ENCODE results near the gene CDS2. TPM values are rescaled to one million over a fixed set of nuclear protein-coding genes. Genes with fewer than 3 reads are reported as not detected.

The CDS2 gene
- polyA plus RNA-seq, 1 donor from 2014 or later = 66.7 TPM

GRCh38 chr20:5198651-5198924 lies 71.8 kb downstream of the CDS2 start:
- no peak overlapping the region for H3K27ac ChIP-seq (ENCODE audit: low read length)
- no peaks in the 10 kb centered on the region for H3K9me3 ChIP-seq (ENCODE audit: low read length)
- TF ChIP-seq CTCF (IDR thresholded peaks at IDR 0.05; ENCODE audit: poor library complexity, severe bottlenecking) (no peak), EP300 (conservative IDR thresholded peaks at IDR 0.05; ENCODE audit: poor library complexity, severe bottlenecking) (no peak), POLR2AphosphoS5 (IDR thresholded peaks at IDR 0.05) (no peak)
- H3K36me3 ChIP-seq (ENCODE audit: insufficient read depth, low read length) = no peaks in the 10 kb centered on the region
- H3K4me3 ChIP-seq (ENCODE audit: low read length) = no peak overlapping the region
- H3K9ac ChIP-seq (ENCODE audit: low read length) = no peak overlapping the region
- no peak overlapping the region for H2AFZ ChIP-seq (ENCODE audit: low read depth, low read length)
- no peaks in the 10 kb centered on the region for H3K9me2 ChIP-seq (ENCODE audit: insufficient read depth, low read length)
- H4K20me1 ChIP-seq (ENCODE audit: insufficient read depth) = no peaks in the 10 kb centered on the region
- no peaks in the 10 kb centered on the region for H3K79me2 ChIP-seq (replicated peaks; ENCODE audit: insufficient read depth, low read length)
- H3K4me2 ChIP-seq (ENCODE audit: low read length) = no peak overlapping the region
- H3K27me3 ChIP-seq (ENCODE audit: insufficient read depth, low read depth, low read length) = no peaks in the 10 kb centered on the region
- H3F3A ChIP-seq (ENCODE audit: insufficient read depth, low read length, poor library complexity, severe bottlenecking) = no peaks in the 10 kb centered on the region

- H3K27ac ChIP-seq (ENCODE audit: low read length) = no peak overlapping the region
- H3K4me2 ChIP-seq (ENCODE audit: low read length) = no peak overlapping the region
- no peaks in the 10 kb centered on the region for H3K79me2 ChIP-seq (replicated peaks; ENCODE audit: insufficient read depth, low read length)
Observed at GRCh38 chr20:5203380-5203779, 76.6 kb downstream of the CDS2 start.

GRCh38 chr20:5205348-5206210 lies 78.8 kb downstream of the CDS2 start:
- Histone ChIP-seq H3K27me3 (ENCODE audit: insufficient read depth, low read depth, low read length) (no peaks in the 10 kb centered on the region), H3K4me2 (ENCODE audit: low read length) (no peak overlapping the region), H3K9ac (ENCODE audit: low read length) (no peak overlapping the region), H3K36me3 (ENCODE audit: insufficient read depth, low read length) (no peaks in the 10 kb centered on the region), H3F3A (ENCODE audit: insufficient read depth, low read length, poor library complexity, severe bottlenecking) (no peaks in the 10 kb centered on the region), H3K27ac (ENCODE audit: low read length) (no peak overlapping the region), H3K4me3 (ENCODE audit: low read length) (no peak overlapping the region), H3K9me3 (ENCODE audit: low read length) (no peaks in the 10 kb centered on the region), H3K79me2 (replicated peaks; ENCODE audit: insufficient read depth, low read length) (no peaks in the 10 kb centered on the region), H2AFZ (ENCODE audit: low read depth, low read length) (no peak overlapping the region), H4K20me1 (ENCODE audit: insufficient read depth) (no peaks in the 10 kb centered on the region), H3K9me2 (ENCODE audit: insufficient read depth, low read length) (no peaks in the 10 kb centered on the region)
- TF ChIP-seq SMC3 (conservative IDR thresholded peaks at IDR 0.05; ENCODE audit: poor library complexity) (peak; percentile 87), EP300 (conservative IDR thresholded peaks at IDR 0.05; ENCODE audit: poor library complexity, severe bottlenecking) (no peak), CTCF (IDR thresholded peaks at IDR 0.05; ENCODE audit: poor library complexity, severe bottlenecking) (peak; percentile 93), RAD21 (conservative IDR thresholded peaks at IDR 0.05) (peak; percentile 95)

More at GRCh38 chr20:5203380-5203779, 76.6 kb downstream of the CDS2 start:
- Histone ChIP-seq H3K9me3 (ENCODE audit: low read length) (no peaks in the 10 kb centered on the region), H3K9ac (ENCODE audit: low read length) (no peak overlapping the region), H3K27me3 (ENCODE audit: insufficient read depth, low read depth, low read length) (no peaks in the 10 kb centered on the region), H3K9me2 (ENCODE audit: insufficient read depth, low read length) (no peaks in the 10 kb centered on the region), H3F3A (ENCODE audit: insufficient read depth, low read length, poor library complexity, severe bottlenecking) (no peaks in the 10 kb centered on the region), H4K20me1 (ENCODE audit: insufficient read depth) (no peaks in the 10 kb centered on the region), H2AFZ (ENCODE audit: low read depth, low read length) (no peak overlapping the region), H3K4me3 (ENCODE audit: low read length) (no peak overlapping the region), H3K36me3 (ENCODE audit: insufficient read depth, low read length) (no peaks in the 10 kb centered on the region)
- TF ChIP-seq CTCF (IDR thresholded peaks at IDR 0.05; ENCODE audit: poor library complexity, severe bottlenecking) (no peak), POLR2AphosphoS5 (IDR thresholded peaks at IDR 0.05) (no peak), SMC3 (conservative IDR thresholded peaks at IDR 0.05; ENCODE audit: poor library complexity) (no peak), EP300 (conservative IDR thresholded peaks at IDR 0.05; ENCODE audit: poor library complexity, severe bottlenecking) (no peak), MXI1 (conservative IDR thresholded peaks at IDR 0.05; ENCODE audit: poor library complexity, severe bottlenecking) (no peak), TAF1 (IDR thresholded peaks at IDR 0.05; ENCODE audit: low read depth) (no peak)
